Thyroid gland (tissue), 4 donors: ENCODE data around the gene MED25. TPM values are rescaled to one million over a fixed set of nuclear protein-coding genes. Genes with fewer than 3 reads are reported as not detected.

Experiments used
- DNase-seq, 2 donors: peaks; one replicate each; pipeline ENCODE4 v3.0.0-alpha.2; 2019
- H3K27ac ChIP-seq, 3 donors: fragments of 200-600 bp; sonication (generic); 1 replicate in 2 of 3; 2 replicates in 1 of 3; pipeline ENCODE4 v1.5.1; 2016 to 2019; ENCODE audit warnings: mild to moderate bottlenecking in 1 of 3, moderate library complexity in 1 of 3
- H3K27me3 ChIP-seq: fragments of 200-600 bp; sonication (generic); one replicate; pipeline ENCODE4 v1.5.1; 2019
- H3K36me3 ChIP-seq, 2 donors: fragments of 200-600 bp; sonication (generic); one replicate each; pipeline ENCODE4 v1.5.1; 2016 to 2019
- H3K4me1 ChIP-seq, 2 donors: fragments of 200-600 bp; sonication (generic); one replicate each; pipeline ENCODE4 v1.5.1; 2017 to 2019
- H3K4me3 ChIP-seq, 3 donors: fragments of 200-600 bp; sonication (generic); replicated peaks in 1 of 3; 1 replicate in 2 of 3; 2 replicates in 1 of 3; pipeline ENCODE4 v1.5.1; 2016; ENCODE audit warnings: mild to moderate bottlenecking in 1 of 3
- H3K9me3 ChIP-seq: fragments of 200-600 bp; sonication (generic); one replicate; pipeline ENCODE4 v1.5.1; 2017
- CTCF ChIP-seq, 6 experiments: fragments of 200-600 bp in 3 of 6; fragments of 450-650 bp in 3 of 6; sonication (generic) in 3 of 6; IDR thresholded peaks; one replicate each; pipeline ENCODE4 v1.5.1; 2016 to 2019; ENCODE audit warnings: antibody characterized with exemption in 6 of 6, mild to moderate bottlenecking in 2 of 6, inconsistent platforms in 1 of 6, moderate library complexity in 1 of 6
- POLR2A ChIP-seq, 2 donors: fragments of 450-650 bp; IDR thresholded peaks; one replicate each; pipeline ENCODE4 v1.6.1; 2017; ENCODE audit warnings: antibody characterized with exemption in 2 of 2, mild to moderate bottlenecking in 2 of 2, moderate library complexity in 1 of 2
- WGBS, 2 donors: methylation state at CpG; one replicate each; pipeline ENCODE4 v1.1.5; 2017; 5-methylcytosine and 5-hydroxymethylcytosine counted together
- intact Hi-C: fragments of 100-400 bp; cut with DNase I; formaldehyde crosslinking; loops from one replicate; pipeline ENCODE4 v1.15.1; 2023
- microRNA-seq: library from miRNA; unstranded; fragments of <30 nt; microRNA quantifications from one replicate; pipeline ENCODE4, GENCODE V29; 2016
- small RNA-seq: library from RNA; depleted of rRNA; stranded (forward); fragments of <200 nt; gene quantifications from one replicate; pipeline ENCODE3, GENCODE V24; 2016
- total RNA-seq, 4 donors: library from RNA; depleted of rRNA; stranded (reverse); fragments of >200 nt; gene quantifications; one replicate each; pipeline ENCODE4 v1.2.3, GENCODE V29; 2016

MED25 gene
- total RNA-seq, 4 donors from 2014 or later, result 42.6 to 50.2 (median 44.9) TPM

- no peak for DNase-seq
- Histone ChIP-seq H3K36me3 (peaks cover 54 to 63% of the 10 kb centered on the region in 2 donors), H3K27ac (no peak overlapping the region), H3K9me3 (no peaks in the 10 kb centered on the region), H3K4me1 (peaks cover 0 to 3% of the 10 kb centered on the region in 2 donors), H3K4me3 (no peak overlapping the region), H3K27me3 (no peaks in the 10 kb centered on the region)
- intact Hi-C loops, result no loop called here
- 88 to 100% methylated on average over 3 of the region's 3 CpGs for WGBS, 2 donors
- TF ChIP-seq CTCF (IDR thresholded peaks at IDR 0.05) (no peak), POLR2A (IDR thresholded peaks at IDR 0.05) (no peak)
Observed at GRCh38 chr19:49884760-49885159, 66.7 kb downstream of the MED25 start.

Small RNA genes within 50 kb of the gene (microRNA-seq; reads per million reads assigned to microRNA genes)
- gene MIR4749 (1.8 reads per million), gene MIR6799 (not detected), gene MIR6800 (not detected)

Small RNA genes within 50 kb of the gene (small RNA-seq; reads per million reads assigned to genes)
- gene MIR4749 (not detected), gene MIR6799 (not detected)

Other genes with a start within 250 kb of the MED25 start
- gene NOSIP, start 237.7 kb upstream of the MED25 start, total RNA-seq, result 10 to 100 TPM; 46.1 to 94.6 (median 64.7) TPM
- gene PRRG2, start 237.0 kb upstream of the MED25 start, total RNA-seq, result 10 to 100 TPM in 3 of 4 donors, 1 to 10 TPM in 1; 8.9 to 29.6 (median 25.0) TPM
- 10 to 100 TPM in 3 of 4 donors, 1 to 10 TPM in 1; 7.3 to 15.6 (median 12.4) TPM for gene PRR12, start 227.1 kb upstream of the MED25 start, total RNA-seq
- gene RRAS, start 178.1 kb upstream of the MED25 start, total RNA-seq, result 10 to 100 TPM; 24.0 to 44.5 (median 28.8) TPM
- 10 to 100 TPM; 17.5 to 38.4 (median 25.8) TPM for gene SCAF1, start 176.1 kb upstream of the MED25 start, total RNA-seq
- gene IRF3, start 152.4 kb upstream of the MED25 start, total RNA-seq, result 10 to 100 TPM; 41.5 to 62.5 (median 52.3) TPM
- 1 to 10 TPM; 4.7 to 8.1 (median 7.2) TPM for gene BCL2L12, start 152.4 kb upstream of the MED25 start, total RNA-seq
- gene PRMT1, start 141.0 kb upstream of the MED25 start, total RNA-seq, result 100 to 1,000 TPM; 117 to 156 (median 139) TPM
- 1 to 10 TPM in 1 of 4 donors, under 1 TPM in 2, not detected in 1; 0.38 to 2.7 (median 0.45) TPM for gene ADM5, start 128.7 kb upstream of the MED25 start, total RNA-seq
- gene CPT1C, start 127.2 kb upstream of the MED25 start, total RNA-seq, result 1 to 10 TPM; 1.9 to 3.9 (median 2.6) TPM
- gene TSKS, start 55.0 kb upstream of the MED25 start, total RNA-seq, result under 1 TPM in 2 of 4 donors, not detected in 2; 0.22 to 0.81 TPM
- 10 to 100 TPM; 48.4 to 77.6 (median 66.9) TPM for gene AP2A1, start 51.3 kb upstream of the MED25 start, total RNA-seq
- 10 to 100 TPM; 20.1 to 40.1 (median 33.3) TPM for gene FUZ, start 5.0 kb upstream of the MED25 start, total RNA-seq
- gene PTOV1, start 32.9 kb downstream of the MED25 start, total RNA-seq, result 100 to 1,000 TPM in 2 of 4 donors, 10 to 100 TPM in 2; 88.3 to 148 (median 98.9) TPM
- gene PNKP, start 49.3 kb downstream of the MED25 start, total RNA-seq, result 100 to 1,000 TPM in 1 of 4 donors, 10 to 100 TPM in 3; 54.6 to 124 (median 84.3) TPM
- gene AKT1S1, start 59.1 kb downstream of the MED25 start, total RNA-seq, result 10 to 100 TPM; 16.7 to 26.0 (median 21.5) TPM
- gene TBC1D17, start 59.4 kb downstream of the MED25 start, total RNA-seq, result 10 to 100 TPM; 28.5 to 41.9 (median 39.7) TPM
- gene IL4I1, start 78.6 kb downstream of the MED25 start, total RNA-seq, result under 1 TPM in 1 of 4 donors, not detected in 3; 0.83 TPM
- 10 to 100 TPM in 1 of 4 donors, 1 to 10 TPM in 3; 6.3 to 17.9 (median 8.0) TPM for gene ATF5, start 110.9 kb downstream of the MED25 start, total RNA-seq
- 10 to 100 TPM; 27.5 to 32.3 (median 30.5) TPM for gene NUP62, start 111.2 kb downstream of the MED25 start, total RNA-seq
- gene SIGLEC11, start 142.9 kb downstream of the MED25 start, total RNA-seq, result 1 to 10 TPM in 2 of 4 donors, under 1 TPM in 2; 0.33 to 1.7 (median 0.92) TPM
- 10 to 100 TPM; 34.7 to 52.1 (median 46.8) TPM for gene VRK3, start 207.1 kb downstream of the MED25 start, total RNA-seq
- gene ZNF473, start 207.7 kb downstream of the MED25 start, total RNA-seq, result 10 to 100 TPM in 3 of 4 donors, 1 to 10 TPM in 1; 7.7 to 15.5 (median 10.5) TPM